Activated CD8-positive, alpha-beta memory T cell treated with anti-CD3 and anti-CD28 coated beads for 1 hour (primary cell): Measurements from ENCODE around the gene PDE4D.

Experiments
- DNase-seq, 2 donors: peaks; one replicate each; pipeline ENCODE4 v3.0.0-alpha.2; 2020; ENCODE audit warnings: low read depth in 1 of 2; ENCODE audit errors: extremely low read depth in 1 of 2

Gene PDE4D

DNA sequence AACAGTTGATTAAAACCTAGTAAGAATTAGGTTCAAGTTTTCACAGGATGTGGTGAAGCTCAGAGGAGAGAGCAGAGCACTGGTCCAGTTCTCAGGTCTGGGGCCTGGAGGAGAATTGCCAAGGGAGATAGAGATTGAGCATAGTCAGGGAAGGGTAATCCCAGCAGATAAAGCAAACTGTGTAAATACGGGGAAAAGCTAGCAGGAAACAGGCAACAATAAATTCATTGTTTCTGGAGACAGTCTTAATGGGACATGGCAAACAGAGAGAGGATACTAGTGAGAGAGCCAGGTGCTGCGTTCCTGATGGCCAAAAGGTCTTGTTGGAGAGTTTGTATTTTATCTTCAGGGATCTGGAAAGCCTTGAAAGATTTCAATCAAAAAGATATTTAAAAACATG lies 333.0 kb downstream of the PDE4D start:
- DNase-seq = no peak

DNA sequence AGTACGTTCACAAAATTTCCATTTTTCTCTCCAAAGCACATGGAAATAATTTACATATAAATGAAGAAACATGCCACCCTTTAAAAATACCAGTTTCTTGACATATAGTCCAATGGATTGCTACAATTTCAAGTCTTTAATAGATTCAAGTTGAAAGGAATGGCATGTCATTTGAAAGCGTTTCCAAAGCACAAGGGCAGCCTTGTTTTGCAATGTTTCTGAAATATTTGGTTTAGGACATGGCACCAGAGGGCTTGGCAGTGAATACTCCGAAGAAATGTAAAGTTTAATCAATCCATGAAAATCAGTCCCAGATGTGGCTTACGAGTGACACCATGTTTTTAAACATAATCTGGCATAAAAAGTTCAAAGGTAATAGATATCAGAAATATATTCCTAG lies 333.7 kb downstream of the PDE4D start:
- DNase-seq = no peak

DNA sequence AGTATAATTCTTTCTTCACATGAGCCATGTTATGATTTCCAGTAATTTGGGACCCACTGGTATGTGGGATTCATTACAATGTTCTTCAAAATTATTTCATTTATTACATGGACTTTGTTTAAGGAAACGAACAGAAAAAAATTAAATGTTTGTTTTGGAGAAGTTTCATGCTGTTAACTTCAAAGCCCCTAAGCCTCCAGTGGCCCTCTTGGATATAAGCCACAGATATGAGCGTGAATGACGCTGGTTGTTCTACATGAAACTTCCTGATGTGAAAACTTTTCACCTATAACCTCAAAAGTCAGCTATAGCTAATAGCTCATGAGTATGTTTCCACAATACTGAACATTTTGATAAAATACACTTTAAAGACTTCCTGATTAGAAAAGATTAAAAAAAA lies 334.2 kb downstream of the PDE4D start:
- no peak for DNase-seq

GRCh38 chr5:59558501-59558900 lies 335.0 kb downstream of the PDE4D start:
- DNase-seq = no peak

DNA sequence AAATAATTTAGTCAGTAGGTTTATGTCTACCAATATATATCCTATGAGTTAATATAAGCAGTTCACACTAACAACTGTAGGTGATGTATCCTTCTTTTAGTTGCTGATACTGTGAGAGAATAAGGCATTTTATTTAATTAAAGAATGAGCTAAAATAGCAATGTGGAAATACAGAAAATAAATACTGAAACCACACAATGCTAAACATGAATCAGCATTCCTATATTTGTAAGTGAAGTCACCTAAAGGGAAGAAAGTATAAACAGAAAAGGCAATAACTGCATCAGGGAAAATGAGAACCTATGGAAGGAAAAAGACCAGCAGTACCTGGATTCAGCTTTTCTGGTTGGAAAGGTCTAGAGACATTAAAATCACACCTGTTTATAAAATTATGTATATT lies 336.0 kb downstream of the PDE4D start:
- DNase-seq = no peak

GRCh38 chr5:59555596-59555995 lies 337.9 kb downstream of the PDE4D start:
- no peak for DNase-seq

GRCh38 chr5:59554501-59554900 lies 339.0 kb downstream of the PDE4D start:
- no peak for DNase-seq

GRCh38 chr5:59553992-59554391 lies 339.5 kb downstream of the PDE4D start:
- no peak for DNase-seq

- DNase-seq = no peak
These were observed 344.6 kb downstream of the PDE4D start for GRCh38 chr5:59548807-59549357.

DNA sequence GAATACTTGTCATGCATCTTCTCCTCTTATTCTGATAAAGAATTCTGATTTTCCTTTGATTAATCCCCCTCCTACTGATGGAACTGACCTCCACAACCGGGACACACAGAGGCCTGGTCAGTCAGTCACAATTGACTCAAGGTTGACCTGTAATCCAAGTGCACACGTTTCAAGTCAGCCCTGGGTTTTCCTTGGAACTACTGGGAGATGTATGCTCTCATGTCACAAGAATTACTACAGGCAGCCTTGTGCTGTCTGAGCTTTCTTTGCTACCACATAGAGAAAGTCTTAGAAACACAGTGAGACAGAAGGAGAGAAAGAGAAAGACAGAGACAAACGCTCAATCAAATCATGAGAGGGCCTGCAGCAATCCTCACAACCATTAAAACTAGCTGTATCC lies 345.8 kb downstream of the PDE4D start:
- DNase-seq = no peak

DNA sequence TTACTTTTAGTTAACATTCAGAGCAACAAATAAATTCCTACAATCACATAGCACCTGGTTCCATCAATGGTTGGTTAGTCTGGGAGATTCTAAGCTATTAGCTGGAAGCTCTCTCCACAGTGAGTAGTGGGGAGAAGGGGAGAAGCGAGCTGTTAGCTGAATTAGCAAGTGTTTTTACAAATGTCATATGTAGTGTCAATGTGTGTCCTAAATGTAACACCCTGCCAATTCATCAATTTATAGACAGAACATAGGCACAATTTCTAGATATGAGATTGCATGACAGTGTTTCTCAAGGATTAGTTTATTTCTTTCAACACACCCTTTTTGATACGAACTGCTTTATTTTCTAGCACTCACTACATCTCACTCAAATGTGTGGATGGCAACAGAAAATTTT lies 349.0 kb downstream of the PDE4D start:
- DNase-seq = no peak

DNA sequence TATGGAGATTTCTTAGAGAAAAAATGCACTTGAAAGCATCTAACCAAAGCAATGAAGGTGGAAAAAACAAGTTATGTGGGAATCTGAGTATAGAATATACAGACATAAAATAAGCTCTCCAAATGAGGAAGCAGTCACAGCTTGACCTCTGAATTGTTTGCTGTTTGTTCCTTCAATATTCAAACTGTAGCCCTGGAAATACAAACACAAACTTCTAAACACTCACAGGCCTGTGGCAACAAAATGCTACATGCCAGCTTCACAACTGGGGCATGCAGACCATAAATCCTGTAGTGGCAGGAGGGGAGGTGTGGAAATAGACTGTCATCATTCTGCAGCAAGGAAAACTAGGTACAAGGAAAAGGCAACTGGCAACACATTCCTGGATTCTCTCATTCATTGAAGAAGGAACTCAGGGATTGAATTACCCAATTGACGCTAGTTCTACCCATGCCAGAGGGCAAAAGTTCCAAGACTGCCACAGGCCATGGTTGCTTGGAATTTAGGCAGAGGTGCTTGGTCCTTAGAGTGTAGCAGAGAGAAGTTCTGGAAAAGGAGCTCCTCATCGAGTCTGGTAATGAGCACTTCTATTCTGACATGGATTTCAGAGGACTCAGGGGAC lies 349.6 kb downstream of the PDE4D start:
- no peak for DNase-seq

DNA sequence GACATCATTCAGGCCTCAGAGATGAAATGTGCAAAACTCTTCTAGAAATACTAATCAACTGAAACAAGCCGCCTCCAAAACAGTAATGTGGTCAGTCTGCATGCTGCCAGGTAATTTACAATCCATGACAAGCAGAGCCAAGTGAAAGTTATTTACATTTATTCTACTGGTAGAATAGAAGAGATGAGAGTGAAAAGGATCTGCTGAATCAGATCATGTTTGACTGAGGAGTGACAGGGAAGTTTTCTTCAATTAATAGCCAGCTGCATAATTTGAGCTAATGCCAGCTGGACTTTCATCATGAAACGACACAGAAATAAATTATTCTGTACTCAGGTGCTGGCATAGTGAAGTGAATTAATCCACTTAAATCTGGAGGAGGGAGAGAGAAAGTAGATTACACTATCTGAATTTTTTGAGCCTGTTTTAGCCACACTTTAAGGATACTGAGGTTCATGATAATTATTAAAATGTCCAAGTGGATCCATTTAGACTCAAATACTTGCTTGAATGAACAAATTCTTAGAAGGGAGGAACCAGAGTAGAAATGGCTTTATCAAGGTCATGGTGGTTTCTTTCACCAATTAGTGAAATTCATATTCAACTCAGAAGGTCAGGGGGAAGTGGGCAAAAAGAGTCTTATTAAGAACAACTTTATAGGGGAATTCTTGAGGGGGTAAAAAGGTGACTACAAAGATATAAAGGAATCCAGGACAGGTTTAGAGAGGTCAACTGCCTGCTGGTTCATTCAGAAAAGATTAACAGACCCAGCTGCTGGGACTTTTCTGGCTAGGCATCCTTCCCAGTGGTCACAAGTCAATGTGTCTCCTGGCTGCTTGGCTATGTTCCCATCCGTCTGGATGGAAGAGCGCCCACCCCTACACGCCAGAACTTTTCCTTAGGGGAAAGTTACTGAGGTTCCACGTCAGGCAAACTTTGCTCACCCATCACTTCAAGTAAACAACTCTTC lies 350.4 kb downstream of the PDE4D start:
- no peak for DNase-seq

DNA sequence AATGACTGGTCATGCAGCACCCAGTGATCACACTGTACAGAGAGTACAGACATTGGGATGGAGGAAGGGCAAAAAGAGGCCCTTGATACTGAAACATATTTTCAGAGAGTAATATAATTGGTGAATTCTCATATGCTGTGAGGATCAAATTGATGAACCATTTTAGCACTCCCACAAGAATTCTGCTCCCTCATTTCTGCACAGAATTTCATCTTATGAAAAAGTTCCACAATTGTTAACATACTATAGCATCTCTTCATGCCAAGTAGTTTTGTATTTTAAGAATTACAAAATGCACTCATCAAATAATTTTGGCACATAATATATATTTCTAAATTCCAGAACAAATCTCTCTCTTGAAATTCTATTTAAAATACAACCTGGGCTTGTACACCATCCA lies 351.2 kb downstream of the PDE4D start:
- no peak for DNase-seq

- no peak for DNase-seq
These were observed 353.2 kb downstream of the PDE4D start for GRCh38 chr5:59540366-59540765.

GRCh38 chr5:59538750-59539121 lies 354.8 kb downstream of the PDE4D start:
- no peak for DNase-seq

DNA sequence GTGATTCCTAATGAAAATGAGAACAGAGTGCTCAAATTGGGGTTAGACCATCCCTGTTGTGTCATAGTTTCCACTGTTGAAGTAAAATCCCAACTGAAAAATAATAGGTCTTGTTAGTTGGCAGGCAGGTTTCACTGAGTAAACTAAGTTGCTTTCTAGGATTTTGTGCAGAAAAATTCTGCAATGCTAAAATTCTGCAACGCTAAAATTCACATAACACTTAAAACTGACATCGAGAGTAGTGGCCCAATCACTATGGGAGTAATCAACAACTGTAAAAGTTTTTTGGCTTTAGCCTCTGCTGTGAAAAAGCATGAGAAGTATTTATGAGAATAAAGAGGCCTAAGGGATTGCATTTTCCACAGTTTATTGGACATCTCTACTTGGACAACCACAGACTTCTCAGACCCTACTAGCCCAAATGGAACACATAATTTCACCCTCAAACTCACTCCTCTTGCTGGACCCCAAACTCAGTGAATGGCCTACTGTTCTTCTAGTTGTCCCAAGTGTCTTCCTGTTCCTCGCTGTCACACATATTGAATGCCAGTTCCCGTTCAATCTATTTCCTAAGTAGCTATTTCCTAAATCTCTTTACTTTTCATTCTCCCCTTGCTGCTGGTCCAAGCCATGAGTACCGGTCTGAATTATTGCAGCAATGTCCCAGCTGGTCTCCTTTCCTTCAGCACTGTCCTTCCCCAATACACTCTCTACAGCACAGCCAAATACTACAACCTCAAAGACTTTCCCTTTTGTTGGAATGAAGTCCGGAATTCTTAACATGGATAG lies 355.4 kb downstream of the PDE4D start:
- DNase-seq = no peak

GRCh38 chr5:59536875-59537274 lies 356.7 kb downstream of the PDE4D start:
- DNase-seq = no peak

GRCh38 chr5:59535561-59535960 lies 358.0 kb downstream of the PDE4D start:
- DNase-seq = no peak

DNA sequence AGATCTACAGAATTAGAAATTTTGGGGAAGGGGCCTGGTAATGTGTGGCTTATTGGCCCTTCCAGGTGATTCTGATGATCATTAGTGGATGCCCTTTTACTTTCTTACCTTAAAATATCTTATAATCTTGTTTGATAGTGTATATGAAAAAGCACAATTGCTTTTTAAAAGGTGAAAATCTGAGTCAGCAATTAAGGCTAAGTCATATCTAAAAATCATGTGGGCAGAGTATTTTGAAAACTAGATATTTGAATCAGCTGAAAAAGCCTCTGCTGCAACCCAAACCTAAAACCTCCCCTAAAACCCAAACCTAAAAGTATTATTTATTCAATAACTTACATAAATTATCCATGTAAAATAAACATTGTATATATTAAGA lies 359.8 kb downstream of the PDE4D start:
- DNase-seq = no peak

GRCh38 chr5:59532979-59533729 lies 360.4 kb downstream of the PDE4D start:
- DNase-seq = no peak
